ENCODE measurements around the gene C16orf96.

DNA sequence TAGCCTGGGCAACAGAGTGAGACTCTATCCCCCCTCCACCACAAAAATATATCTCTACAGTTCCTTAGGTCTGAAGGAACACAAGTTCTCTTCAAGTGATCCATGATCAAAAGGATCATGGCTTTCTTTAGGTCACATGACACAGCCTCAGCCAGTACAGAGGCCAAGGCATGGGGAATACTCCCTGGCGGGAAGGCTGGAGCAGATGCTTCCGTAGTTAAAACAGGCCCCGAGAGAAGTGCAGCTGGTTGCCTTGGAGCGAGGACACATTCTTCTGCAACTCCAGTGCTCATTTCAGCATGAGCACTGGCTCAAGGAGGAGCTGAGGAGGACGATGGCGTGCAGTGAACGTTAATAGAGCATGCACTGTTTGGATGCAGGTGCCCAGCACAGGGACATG is 31.1 kb upstream of the C16orf96 start:
- TF ChIP-seq, protein P1, sequence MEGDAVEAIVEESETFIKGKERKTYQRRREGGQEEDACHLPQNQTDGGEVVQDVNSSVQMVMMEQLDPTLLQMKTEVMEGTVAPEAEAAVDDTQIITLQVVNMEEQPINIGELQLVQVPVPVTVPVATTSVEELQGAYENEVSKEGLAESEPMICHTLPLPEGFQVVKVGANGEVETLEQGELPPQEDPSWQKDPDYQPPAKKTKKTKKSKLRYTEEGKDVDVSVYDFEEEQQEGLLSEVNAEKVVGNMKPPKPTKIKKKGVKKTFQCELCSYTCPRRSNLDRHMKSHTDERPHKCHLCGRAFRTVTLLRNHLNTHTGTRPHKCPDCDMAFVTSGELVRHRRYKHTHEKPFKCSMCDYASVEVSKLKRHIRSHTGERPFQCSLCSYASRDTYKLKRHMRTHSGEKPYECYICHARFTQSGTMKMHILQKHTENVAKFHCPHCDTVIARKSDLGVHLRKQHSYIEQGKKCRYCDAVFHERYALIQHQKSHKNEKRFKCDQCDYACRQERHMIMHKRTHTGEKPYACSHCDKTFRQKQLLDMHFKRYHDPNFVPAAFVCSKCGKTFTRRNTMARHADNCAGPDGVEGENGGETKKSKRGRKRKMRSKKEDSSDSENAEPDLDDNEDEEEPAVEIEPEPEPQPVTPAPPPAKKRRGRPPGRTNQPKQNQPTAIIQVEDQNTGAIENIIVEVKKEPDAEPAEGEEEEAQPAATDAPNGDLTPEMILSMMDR (IDR thresholded peaks at IDR 0.05) = no peak
- no peak for TF ChIP-seq EZH2 (IDR thresholded peaks at IDR 0.05)
